Measurements from ENCODE around the gene TIMP1. TPM values are rescaled to one million over a fixed set of nuclear protein-coding genes. Genes with fewer than 3 reads are reported as not detected.

TIMP1 gene
- total RNA-seq, 1 donor from 2014 or later, result 479 TPM

DNA sequence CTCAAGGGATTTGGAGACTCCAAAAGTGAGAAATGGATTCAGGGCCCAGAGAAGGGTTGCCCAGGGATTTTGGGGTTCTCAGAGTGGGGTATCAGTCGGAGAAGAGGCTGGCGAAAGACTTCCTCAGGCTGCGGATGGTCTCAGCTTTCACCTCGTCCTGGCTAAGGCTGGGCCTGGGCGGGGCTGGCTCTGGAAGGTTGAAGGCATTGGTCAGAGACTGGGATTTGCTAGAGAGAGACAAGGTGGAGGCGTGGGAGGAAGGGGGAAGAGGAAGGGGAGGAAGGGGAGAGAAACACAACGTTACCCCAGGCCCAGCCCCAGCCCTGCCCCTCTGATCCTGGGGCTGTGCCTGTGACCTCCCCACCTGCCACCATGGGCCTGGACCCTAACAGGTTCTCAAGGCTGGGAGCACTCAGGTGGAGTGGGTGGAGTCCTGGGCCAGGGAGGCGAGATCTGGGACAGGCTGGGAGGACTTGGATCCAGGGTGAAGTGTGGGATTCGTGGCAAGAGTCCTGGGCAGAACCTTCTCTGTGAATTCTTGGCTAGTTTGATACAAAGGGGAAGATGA lies 9.4 kb upstream of the TIMP1 start:
- no peaks in the 10 kb centered on the region for H4K20me1 ChIP-seq (ENCODE audit: insufficient read depth, low read length)
- Mint-ChIP-seq H3K9me3 (ENCODE audit: unreplicated experiment) (no peaks in the 10 kb centered on the region), H3K27ac (ENCODE audit: unreplicated experiment) (peak overlapping the region; percentile 78), H3K4me3 (ENCODE audit: unreplicated experiment) (no peak overlapping the region), H3K27me3 (ENCODE audit: low read depth, unreplicated experiment) (no peaks in the 10 kb centered on the region), H3K4me1 (ENCODE audit: low read depth, unreplicated experiment) (peaks cover 14% of the 10 kb centered on the region), H3K36me3 (ENCODE audit: low read depth, unreplicated experiment) (peaks cover 6% of the 10 kb centered on the region)
- TF ChIP-seq, protein P1, sequence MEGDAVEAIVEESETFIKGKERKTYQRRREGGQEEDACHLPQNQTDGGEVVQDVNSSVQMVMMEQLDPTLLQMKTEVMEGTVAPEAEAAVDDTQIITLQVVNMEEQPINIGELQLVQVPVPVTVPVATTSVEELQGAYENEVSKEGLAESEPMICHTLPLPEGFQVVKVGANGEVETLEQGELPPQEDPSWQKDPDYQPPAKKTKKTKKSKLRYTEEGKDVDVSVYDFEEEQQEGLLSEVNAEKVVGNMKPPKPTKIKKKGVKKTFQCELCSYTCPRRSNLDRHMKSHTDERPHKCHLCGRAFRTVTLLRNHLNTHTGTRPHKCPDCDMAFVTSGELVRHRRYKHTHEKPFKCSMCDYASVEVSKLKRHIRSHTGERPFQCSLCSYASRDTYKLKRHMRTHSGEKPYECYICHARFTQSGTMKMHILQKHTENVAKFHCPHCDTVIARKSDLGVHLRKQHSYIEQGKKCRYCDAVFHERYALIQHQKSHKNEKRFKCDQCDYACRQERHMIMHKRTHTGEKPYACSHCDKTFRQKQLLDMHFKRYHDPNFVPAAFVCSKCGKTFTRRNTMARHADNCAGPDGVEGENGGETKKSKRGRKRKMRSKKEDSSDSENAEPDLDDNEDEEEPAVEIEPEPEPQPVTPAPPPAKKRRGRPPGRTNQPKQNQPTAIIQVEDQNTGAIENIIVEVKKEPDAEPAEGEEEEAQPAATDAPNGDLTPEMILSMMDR (IDR thresholded peaks at IDR 0.05; ENCODE audit: insufficient read depth, low read depth, low read length), result no peak
- no peak for TF ChIP-seq EZH2 (IDR thresholded peaks at IDR 0.05; ENCODE audit: insufficient read depth, low read length)
- no peak overlapping the region for H3K4me3 ChIP-seq (ENCODE audit: insufficient read depth, low read depth, low read length)
- H3K79me2 ChIP-seq (ENCODE audit: insufficient read depth, low read length), result no peaks in the 10 kb centered on the region
- no peak for DNase-seq (ENCODE audit: low read depth)
- FAIRE-seq, result no peak
- H3K9me3 ChIP-seq (ENCODE audit: insufficient read depth, low read depth, low read length), result no peaks in the 10 kb centered on the region
- no peak overlapping the region for H2AFZ ChIP-seq (ENCODE audit: low read depth, low read length)
- peak overlapping the region; percentile 3 for H3K27ac ChIP-seq (ENCODE audit: low read depth, low read length)
- peaks cover 8% of the 10 kb centered on the region for H3K4me1 ChIP-seq (ENCODE audit: insufficient read depth, low read length)
- peak overlapping the region; percentile 50 for H3K9ac ChIP-seq (ENCODE audit: low read length)
- H3K27me3 ChIP-seq (ENCODE audit: insufficient read depth, low read length), result no peaks in the 10 kb centered on the region
- peaks cover 4% of the 10 kb centered on the region for H3K36me3 ChIP-seq (ENCODE audit: insufficient read depth, low read length)
- peak overlapping the region; percentile 69 for H3K4me2 ChIP-seq (ENCODE audit: low read length)

DNA sequence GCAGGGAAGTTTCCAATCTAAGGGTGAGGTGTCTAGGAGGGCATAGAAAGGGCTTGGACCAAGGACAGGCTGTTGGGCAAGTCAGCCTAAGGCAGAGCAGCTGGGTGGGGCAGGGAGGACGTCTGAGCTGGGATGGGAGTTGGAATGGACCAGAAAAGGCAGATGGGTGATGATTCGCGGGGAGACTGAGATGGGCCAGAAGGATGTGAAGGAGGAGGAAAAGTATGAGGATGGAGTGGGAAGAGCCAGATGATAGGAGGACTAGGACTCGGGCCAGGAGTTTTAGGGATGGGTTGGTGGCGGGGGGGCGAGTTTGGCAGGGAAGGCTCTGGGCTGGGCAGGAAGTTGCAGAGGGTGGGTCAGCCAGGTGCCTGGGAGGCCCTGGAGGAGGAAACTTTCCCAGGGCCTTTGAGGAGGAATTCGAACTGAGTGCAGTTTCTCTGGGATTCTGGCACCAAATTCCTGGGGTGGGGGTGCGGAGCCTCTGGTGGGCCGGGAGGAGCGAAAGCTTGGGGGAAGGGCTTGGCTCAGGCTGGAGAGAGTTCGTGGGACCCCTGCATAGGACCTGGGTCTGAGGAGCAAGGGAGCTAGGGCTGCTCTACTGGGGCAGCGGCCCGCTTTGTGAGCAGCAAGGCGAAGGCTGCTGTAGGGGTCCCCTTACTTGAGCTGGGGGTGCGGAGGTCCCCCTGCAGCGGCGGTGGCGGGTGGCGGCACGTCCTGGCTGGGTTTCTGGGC lies 8.7 kb upstream of the TIMP1 start:
- Mint-ChIP-seq H3K4me1 (ENCODE audit: low read depth, unreplicated experiment) (peaks cover 20% of the 10 kb centered on the region), H3K9me3 (ENCODE audit: unreplicated experiment) (no peaks in the 10 kb centered on the region), H3K36me3 (ENCODE audit: low read depth, unreplicated experiment) (peaks cover 6% of the 10 kb centered on the region), H3K4me3 (ENCODE audit: unreplicated experiment) (peak overlapping the region; percentile 65), H3K27ac (ENCODE audit: unreplicated experiment) (peak overlapping the region; percentile 59), H3K27me3 (ENCODE audit: low read depth, unreplicated experiment) (no peaks in the 10 kb centered on the region)
- Histone ChIP-seq H3K79me2 (ENCODE audit: insufficient read depth, low read length) (no peaks in the 10 kb centered on the region), H2AFZ (ENCODE audit: low read depth, low read length) (no peak overlapping the region), H3K27ac (ENCODE audit: low read depth, low read length) (peak overlapping the region; percentile 26), H3K4me3 (ENCODE audit: insufficient read depth, low read depth, low read length) (no peak overlapping the region), H4K20me1 (ENCODE audit: insufficient read depth, low read length) (no peaks in the 10 kb centered on the region), H3K9me3 (ENCODE audit: insufficient read depth, low read depth, low read length) (no peaks in the 10 kb centered on the region), H3K4me2 (ENCODE audit: low read length) (peak overlapping the region; percentile 69), H3K36me3 (ENCODE audit: insufficient read depth, low read length) (peaks cover 4% of the 10 kb centered on the region), H3K27me3 (ENCODE audit: insufficient read depth, low read length) (no peaks in the 10 kb centered on the region), H3K4me1 (ENCODE audit: insufficient read depth, low read length) (peaks cover 9% of the 10 kb centered on the region), H3K9ac (ENCODE audit: low read length) (peak overlapping the region; percentile 50)
- TF ChIP-seq EZH2 (IDR thresholded peaks at IDR 0.05; ENCODE audit: insufficient read depth, low read length), result no peak
- TF ChIP-seq, protein P1 (IDR thresholded peaks at IDR 0.05; ENCODE audit: insufficient read depth, low read depth, low read length), result no peak
- DNase-seq (ENCODE audit: low read depth) (peak; percentile 58), FAIRE-seq (no peak)

DNA sequence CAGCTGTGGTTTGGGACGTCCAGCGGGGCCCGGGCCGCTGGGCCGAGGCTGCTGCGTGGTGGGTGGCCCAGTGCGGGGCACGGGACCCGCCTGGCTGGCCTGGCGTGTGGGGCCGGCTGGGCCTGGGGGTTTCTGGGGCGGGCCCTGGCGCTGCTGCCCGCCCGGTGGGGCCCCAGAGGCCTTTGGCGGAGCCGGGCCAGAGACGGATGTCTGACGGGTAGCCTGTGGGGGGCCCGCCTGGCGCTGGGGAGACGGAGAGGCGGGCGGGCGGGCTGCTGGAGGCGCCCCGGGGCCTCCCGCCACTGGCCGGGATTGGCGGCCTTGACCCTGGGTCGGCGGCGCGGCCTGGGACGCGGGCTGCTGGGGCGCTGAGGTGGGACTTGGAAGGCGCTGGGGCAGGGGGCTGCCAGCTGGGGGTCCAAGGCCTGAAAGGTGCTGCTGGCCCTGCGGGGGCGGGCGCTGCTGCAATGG lies 8.1 kb upstream of the TIMP1 start:
- no peak overlapping the region for H3K4me3 Mint-ChIP-seq (ENCODE audit: unreplicated experiment)

More for the DNA sequence above, 8.1 kb upstream of the TIMP1 start:
- peaks cover 6% of the 10 kb centered on the region for H3K36me3 Mint-ChIP-seq (ENCODE audit: low read depth, unreplicated experiment)
- Histone ChIP-seq H3K9ac (ENCODE audit: low read length) (peak overlapping the region; percentile 50), H3K4me1 (ENCODE audit: insufficient read depth, low read length) (peaks cover 14% of the 10 kb centered on the region), H3K36me3 (ENCODE audit: insufficient read depth, low read length) (peaks cover 4% of the 10 kb centered on the region), H4K20me1 (ENCODE audit: insufficient read depth, low read length) (no peaks in the 10 kb centered on the region), H3K4me3 (ENCODE audit: insufficient read depth, low read depth, low read length) (no peak overlapping the region), H3K4me2 (ENCODE audit: low read length) (peak overlapping the region; percentile 69), H3K9me3 (ENCODE audit: insufficient read depth, low read depth, low read length) (no peaks in the 10 kb centered on the region), H3K27ac (ENCODE audit: low read depth, low read length) (peak overlapping the region; percentile 26), H3K27me3 (ENCODE audit: insufficient read depth, low read length) (no peaks in the 10 kb centered on the region), H2AFZ (ENCODE audit: low read depth, low read length) (no peak overlapping the region), H3K79me2 (ENCODE audit: insufficient read depth, low read length) (no peaks in the 10 kb centered on the region)
- TF ChIP-seq EZH2 (IDR thresholded peaks at IDR 0.05; ENCODE audit: insufficient read depth, low read length), result no peak
- TF ChIP-seq, protein P1 (IDR thresholded peaks at IDR 0.05; ENCODE audit: insufficient read depth, low read depth, low read length), result no peak
- peaks cover 20% of the 10 kb centered on the region for H3K4me1 Mint-ChIP-seq (ENCODE audit: low read depth, unreplicated experiment)
- FAIRE-seq (no peak), DNase-seq (ENCODE audit: low read depth) (no peak)
- no peak overlapping the region for H3K27ac Mint-ChIP-seq (ENCODE audit: unreplicated experiment)
- no peaks in the 10 kb centered on the region for H3K9me3 Mint-ChIP-seq (ENCODE audit: unreplicated experiment)
- no peaks in the 10 kb centered on the region for H3K27me3 Mint-ChIP-seq (ENCODE audit: low read depth, unreplicated experiment)

Measured in astrocyte (in vitro differentiated cells and primary cell).